Posterior vena cava (tissue), 2 donors: ENCODE data around the gene CXADR. TPM values are rescaled to one million over a fixed set of nuclear protein-coding genes. Genes with fewer than 3 reads are reported as not detected.
"Not testable (repeated sequence)": the region's sequence is repeated elsewhere in the genome, so short reads cannot be mapped to it uniquely, and the experiment has no call there.

Experiments used
- DNase-seq: peaks from one replicate; pipeline ENCODE4 v3.0.0-alpha.2; 2020; ENCODE audit warnings: low spot score
- intact Hi-C, 2 donors: fragments of 100-400 bp; cut with DNase I; formaldehyde crosslinking; loops; one replicate each; pipeline versions ENCODE4 v1.14.1 to v1.14.2; 2022 to 2023
- total RNA-seq, 2 donors: library from RNA; stranded (reverse); fragmentation: NEBNext Ultra II Directional; extraction: Animal tissue kit (Norgen Biotek cat#: 25700); gene quantifications; one replicate each; pipeline ENCODE4 v1.2.1, GENCODE V29; 2021
- donor health status: DM: yes; HTN: yes; CAD: no.
- donor health status: DM: yes; HTN: yes; CAD: no.

The CXADR gene
- total RNA-seq, 2 donors from 2014 or later = 0.09 to 0.24 TPM

GRCh38 chr21:17498586-17498985 lies 14.3 kb upstream of the CXADR start:
- intact Hi-C loops = no loop called here
- no peak for DNase-seq

DNA sequence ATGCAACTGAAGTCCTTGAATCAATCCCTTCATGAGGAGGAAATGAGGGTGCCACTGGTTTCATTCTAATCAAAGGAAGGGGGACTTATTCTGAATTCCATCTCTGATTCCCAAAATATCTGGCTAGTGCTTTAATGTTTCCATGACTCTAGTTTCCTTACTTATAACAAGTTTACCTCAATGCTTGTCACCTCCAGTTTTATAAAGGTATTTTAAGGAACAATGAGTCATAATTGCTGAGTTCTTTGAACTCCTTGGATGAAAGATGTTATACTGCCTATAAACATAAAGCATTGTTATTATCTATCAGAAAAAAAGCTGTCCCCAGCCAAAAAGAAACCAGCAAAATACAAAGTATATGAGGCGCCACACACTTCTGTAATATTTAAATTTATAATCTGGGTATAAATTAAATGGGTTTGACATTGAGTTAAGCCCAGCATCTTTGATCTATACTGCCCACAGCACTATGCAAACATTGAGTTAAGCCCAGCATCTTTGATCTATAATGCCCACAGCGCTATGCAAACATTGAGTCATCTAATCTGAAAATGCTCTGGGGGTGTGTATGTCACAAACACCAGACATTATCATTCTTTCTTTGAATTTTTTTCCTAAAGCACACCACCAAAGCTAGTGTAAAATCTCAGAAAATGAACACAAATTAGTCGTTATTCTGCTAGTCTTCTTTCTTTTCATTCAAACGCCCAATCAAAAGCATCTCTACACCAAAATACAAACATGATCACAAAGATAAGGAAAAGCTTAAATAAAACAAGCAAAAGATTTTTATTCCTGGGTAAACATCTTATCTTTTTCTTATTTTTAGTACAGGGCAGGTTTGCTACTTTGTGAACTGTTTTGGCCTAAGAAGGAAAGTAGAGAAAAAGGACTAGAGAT lies 11.5 kb upstream of the CXADR start:
- DNase-seq = no peak
- intact Hi-C loops = no loop called here

- intact Hi-C loops, DNase-seq: not testable (repeated sequence)
Observed at GRCh38 chr21:17502985-17503384, 9.9 kb upstream of the CXADR start.

- intact Hi-C loops = no loop called here
Observed at GRCh38 chr21:17506951-17507350, 5.9 kb upstream of the CXADR start.

DNA sequence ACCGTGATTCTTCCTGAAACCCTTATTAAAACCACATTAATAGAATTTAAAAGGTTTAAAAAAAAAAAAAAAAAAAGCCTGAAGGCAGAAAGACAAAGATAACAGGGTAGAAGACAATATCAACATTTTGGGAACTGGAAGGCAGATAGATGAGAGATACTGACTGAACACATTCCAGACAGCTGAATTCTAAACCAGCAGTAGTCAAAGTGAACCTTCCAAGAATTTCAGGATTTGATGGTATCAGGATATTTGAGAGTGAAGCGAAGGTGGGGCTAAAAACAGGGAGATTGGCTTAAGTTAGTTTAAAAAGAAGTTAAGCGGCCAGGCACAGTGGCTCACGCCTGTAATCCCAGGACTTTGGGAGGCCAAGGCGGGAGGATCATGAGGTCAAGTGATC lies 5.3 kb upstream of the CXADR start:
- intact Hi-C loops = no loop called here
- DNase-seq = no peak

More at GRCh38 chr21:17506951-17507350, 5.9 kb upstream of the CXADR start:
- DNase-seq = no peak

GRCh38 chr21:17513214-17514123 lies 626 bp downstream of the CXADR start:
- no peak for DNase-seq
- intact Hi-C loops = no loop called here

DNA sequence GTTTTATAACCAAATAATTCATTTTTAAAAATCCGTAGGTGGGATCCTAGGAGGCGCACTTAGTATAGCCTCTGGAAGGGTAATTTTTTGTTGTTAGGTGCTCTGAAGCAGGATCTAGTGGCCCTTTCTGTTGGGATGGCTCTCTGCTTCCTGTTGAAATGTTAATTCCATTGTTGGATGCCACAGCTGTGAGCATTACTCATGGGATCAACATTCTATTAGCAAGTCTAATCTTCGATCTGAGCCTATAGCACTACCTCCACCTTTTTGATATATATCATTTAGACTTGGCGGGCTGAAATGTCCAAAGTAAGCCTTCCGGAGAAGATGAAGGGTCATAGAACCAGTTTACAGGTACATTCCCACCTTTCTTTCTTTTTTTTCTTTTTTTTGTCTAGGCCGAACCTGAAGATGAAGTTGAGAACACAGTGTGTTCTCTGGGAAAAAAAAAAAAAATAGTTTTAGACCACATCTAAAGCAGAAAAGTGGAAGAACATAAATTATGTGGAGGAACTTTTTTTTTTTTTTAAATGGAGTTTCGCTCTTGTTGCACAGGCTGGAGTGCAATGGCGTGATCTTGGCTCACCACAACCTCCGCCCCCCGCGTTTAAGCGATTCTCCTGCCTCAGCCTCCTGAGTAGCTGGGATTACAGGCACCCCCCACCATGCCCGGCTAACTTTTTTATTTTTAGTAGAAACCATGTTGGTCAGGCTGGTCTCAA lies 1.4 kb downstream of the CXADR start:
- intact Hi-C loops = no loop called here
- no peak for DNase-seq

GRCh38 chr21:17517008-17517407 lies 4.2 kb downstream of the CXADR start:
- DNase-seq, intact Hi-C loops: not testable (repeated sequence)

- intact Hi-C loops = no loop called here
- no peak for DNase-seq
Observed at GRCh38 chr21:17519208-17519738, 6.4 kb downstream of the CXADR start.

DNA sequence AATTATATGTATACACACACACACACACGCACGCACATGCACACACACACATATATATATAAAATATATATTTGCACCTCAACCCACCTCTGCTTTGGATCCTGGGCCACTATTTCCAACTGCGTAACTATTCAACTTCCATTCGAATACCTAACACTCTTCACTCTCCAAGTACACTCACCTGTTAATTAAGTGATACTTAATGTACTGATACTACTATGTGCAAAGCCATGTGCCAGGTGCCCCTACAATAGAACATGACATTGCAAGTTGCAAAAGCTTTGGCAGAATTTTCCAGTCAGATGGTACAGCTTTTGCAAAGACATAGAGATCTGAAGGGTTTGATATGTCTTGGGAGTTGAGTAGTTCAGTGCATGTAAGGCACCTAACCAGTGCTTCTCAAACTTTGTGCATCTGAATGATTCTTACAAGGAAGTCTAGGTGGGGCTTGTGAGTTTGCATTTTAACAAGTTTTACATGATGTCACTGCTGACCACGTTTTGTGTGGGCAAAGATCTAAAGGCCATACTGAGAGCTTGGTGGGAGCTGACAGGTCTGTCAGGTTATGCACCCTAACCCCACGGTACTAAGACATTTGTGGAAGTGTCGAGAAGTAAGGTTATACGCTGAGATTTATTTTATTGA lies 7.2 kb downstream of the CXADR start:
- no peak for DNase-seq
- intact Hi-C loops = no loop called here

- intact Hi-C loops = no loop called here
- DNase-seq = no peak
Observed at GRCh38 chr21:17523007-17523451, 10.2 kb downstream of the CXADR start.

DNA sequence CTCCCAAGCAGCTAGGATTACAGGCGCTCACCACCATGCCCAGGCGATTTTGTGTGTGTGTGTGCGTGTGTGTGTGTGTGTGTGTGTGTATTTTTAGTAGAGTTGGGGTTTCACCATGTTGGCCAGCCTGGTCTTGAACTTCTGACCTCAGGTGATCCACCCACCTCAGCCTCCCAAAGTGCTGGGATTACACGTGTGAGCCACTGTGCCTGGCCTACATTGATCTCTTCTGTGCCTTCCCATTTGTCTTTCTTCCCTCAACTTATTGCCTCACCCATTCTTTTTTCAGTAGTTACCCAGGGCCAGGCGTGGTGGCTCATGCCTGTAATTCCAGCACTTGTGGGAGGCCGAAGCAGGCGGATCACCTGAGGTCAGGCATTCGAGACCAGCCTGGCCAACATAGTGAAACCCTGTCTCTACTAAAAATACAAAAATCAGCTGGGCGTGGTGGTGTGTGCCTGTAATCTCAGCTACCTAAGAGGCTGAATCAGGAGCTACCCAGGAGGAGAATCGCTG lies 11.2 kb downstream of the CXADR start:
- DNase-seq, intact Hi-C loops: not testable (repeated sequence)

DNA sequence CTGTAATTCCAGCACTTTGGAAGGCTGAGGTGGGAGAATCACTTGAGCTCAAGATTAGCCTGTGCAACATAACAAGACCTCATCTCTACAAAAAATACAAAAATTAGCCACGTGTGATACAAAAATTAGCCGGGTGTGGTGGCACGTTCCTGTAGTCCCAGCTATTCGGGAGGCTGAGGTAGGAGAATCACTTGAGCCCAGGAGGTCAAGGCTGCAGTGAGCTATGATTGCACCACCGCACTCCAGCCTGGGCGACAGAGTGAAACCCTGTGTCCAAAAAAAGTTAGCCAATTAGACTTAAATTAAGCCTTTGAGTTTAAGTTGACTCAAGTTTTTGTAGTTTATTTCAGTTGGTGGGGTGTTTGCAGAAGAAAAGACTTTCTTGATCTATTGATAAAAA lies 11.8 kb downstream of the CXADR start:
- intact Hi-C loops = no loop called here
- no peak for DNase-seq

DNA sequence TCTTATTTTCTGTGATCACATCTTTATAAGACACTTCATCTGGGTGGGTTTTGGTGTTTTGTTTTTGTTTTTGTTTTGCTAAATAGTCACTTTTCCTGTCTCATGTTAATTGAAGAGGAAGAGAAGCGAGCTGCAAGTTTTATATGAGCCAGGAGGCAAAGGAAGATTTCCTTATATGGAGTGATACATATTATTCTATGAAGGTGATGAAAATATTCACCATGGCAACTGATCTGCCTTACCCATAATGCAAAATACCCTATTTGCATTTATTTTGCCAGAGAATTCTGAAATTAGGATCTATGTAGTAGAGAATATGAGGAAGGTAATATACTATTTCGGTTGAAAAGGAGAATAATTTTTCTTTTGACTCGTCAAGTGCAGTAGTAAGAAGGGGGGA lies 13.9 kb downstream of the CXADR start:
- intact Hi-C loops = no loop called here
- DNase-seq = no peak

DNA sequence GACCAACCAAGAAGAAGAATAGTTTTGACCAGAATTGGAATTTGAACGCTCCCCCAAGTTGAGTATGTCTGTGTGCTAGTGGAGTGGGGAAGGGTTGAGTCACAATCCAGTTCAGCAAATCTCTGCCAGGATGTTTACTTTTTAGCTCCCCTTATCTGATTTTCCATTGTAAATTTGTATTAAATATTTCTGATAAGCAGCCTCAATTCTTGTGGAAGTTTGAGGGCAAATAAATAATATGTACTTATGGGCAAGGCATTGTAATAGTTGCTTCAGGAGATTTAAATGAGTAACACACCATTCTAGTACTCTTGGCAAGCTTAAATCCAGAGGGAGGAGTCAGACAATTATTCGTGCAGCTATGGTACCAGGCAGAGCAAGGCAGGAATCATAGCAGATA lies 14.4 kb downstream of the CXADR start:
- no peak for DNase-seq
- intact Hi-C loops = no loop called here

DNA sequence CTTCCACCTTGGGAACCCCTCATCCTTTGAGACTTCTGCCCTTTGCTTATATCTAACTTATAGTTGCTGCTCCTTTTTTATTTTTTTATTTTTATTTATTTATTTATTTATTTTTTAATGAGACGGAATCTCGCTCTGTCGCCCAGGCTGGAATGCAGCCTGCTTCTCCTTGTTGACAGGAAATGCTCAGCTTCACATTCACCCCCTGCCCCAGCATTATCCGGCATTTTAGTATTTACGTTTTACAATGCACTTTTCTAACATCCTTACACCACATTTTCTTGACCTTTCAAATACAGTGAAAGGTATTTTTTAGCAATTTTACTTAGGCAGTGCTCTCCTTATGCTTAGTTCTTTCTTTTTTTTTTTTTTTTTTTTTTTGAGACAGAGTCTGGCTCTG lies 14.9 kb downstream of the CXADR start:
- no peak for DNase-seq
- intact Hi-C loops = no loop called here

DNA sequence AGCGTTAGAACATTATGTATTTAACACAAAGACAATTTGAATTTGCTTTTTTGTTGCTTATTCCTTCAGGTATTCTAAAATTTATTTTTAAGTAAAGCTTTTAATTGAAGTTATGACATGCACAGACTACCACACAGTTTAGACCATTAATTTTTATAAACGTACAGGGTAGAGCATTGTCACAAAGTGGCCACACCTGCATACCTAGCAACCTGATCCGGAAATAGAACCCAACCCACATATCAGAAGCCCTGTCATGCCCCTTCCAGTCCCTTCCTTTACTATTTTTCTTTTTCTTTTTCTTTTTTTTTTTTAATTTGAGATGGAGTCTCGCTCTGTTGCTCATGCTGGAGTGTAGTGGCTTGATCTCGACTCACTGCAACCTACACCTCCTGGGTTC lies 16.8 kb downstream of the CXADR start:
- no peak for DNase-seq
- intact Hi-C loops = no loop called here

DNA sequence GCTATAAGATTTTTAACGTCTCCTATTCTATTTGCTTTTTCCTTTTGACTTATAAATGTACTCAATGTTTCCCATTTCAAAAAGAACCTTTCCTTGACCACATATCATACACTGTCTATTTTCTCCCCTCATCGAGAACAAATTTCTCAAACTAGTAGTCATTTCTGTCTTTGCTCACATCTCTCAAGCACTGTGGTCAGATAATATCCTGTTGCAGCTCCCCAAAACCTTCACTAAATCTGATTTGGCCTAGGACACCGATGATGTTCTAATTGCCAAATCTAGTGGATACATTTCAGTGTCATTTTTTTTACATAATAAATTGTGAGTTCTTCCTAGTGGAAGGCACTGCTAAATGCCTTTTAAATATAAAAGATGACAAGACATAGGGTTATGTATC lies 19.4 kb downstream of the CXADR start:
- intact Hi-C loops = no loop called here
- DNase-seq = no peak

DNA sequence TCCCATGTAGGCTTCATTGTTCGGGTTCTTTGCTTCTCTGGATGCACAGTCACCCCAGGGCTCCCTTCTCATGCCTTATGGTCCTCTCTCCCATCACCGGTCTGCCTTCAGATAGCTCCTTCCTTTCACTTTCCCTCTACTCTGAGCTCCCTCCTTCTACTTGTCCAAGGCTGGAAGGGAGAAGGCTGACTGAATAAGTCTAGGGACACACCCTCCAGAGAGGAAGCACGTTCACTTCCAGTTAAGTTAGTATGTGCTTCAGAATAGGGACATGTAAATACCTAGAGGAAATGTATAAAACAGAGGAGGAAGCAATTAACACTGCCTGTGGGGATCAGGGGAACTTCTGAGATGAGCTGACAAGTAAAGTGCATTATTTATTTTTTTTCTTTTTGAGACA lies 23.5 kb downstream of the CXADR start:
- no peak for DNase-seq
- intact Hi-C loops = no loop called here
